Left cardiac atrium (tissue), 4 donors: ENCODE measurements around the gene SLC2A2. TPM values are rescaled to one million over a fixed set of nuclear protein-coding genes. Genes with fewer than 3 reads are reported as not detected.
A peak's percentile ranks its signal among the peaks of the same experiment; 100 is the strongest.

Experiments
- ATAC-seq, 2 donors: fragments of 200-7000 bp; cut with Tn5 transposase; one replicate each; pipeline ENCODE4 v1.9.1; 2020; ENCODE audit warnings: mild to moderate bottlenecking in 2 of 2, moderate library complexity in 2 of 2
- DNase-seq: peaks from one replicate; pipeline ENCODE4 v3.0.0-alpha.2; 2020
- intact Hi-C, 2 donors: fragments of 100-400 bp; cut with DNase I; formaldehyde crosslinking; loops; one replicate each; pipeline versions ENCODE4 v1.14.1 to v1.15.1; 2022 to 2023
- long read RNA-seq: library from polyadenylated mRNA; unstranded; transcript quantifications from one replicate; pipeline ENCODE4 v2.0.0, GENCODE V29; 2021
- total RNA-seq, 2 donors: library from RNA; stranded (reverse); fragmentation: NEBNext Ultra II Directional; extraction: Animal tissue kit (Norgen Biotek cat#: 25700); gene quantifications; one replicate each; pipeline ENCODE4 v1.2.1, GENCODE V29; 2021
- donor health status: DM: no; HTN: yes; CAD: no.
- donor health status: DM: no; HTN: yes; CAD: no; lungs with severe emphysema.
- donor health status: DM: yes; HTN: yes; CAD: no.
- donor health status: Dilated cardiomyopathy.

SLC2A2 gene
- not detected for total RNA-seq
- long read RNA-seq = 0 reads

DNA sequence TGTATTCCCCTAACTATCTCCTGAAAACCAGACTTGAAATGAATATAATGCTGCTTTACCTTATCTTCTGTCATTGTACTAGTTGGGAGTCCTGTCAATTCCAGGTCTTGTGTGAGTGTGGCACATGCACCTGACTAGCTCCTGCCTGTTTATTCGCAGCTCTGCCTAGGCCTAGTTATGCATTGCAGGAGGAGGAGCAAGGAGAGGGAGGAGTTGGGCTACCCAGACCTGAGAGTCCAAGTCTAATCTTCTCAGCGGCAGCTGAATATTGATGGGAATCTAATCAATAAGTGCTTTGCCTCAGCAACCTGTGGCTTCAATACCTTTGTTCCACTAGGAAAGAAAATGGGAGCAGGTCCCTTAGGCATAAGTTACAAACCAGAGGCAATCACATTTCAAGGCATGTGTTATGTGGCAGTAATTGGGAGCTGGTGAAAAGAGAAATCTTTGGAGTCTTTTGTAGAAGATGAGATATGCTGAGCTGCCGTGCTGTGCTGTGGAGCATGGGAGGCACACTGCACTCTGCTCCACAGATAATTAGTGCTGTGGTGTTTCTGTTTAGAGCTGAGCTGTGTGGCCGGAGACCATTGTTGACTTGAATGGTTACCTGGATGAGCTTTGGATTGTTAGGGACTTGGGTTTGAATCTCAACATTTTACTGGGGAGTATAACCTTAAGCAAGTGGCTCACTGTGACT, at the start of gene SLC2A2:
Gene SLC2A2, minus strand, starts transcription at position 124 of the 697 bp plus-strand sequence. Its CDS starts 50 bp downstream, at position 74.
- intact Hi-C loops = no loop called here
- no peak for ATAC-seq
- no peak for DNase-seq

DNA sequence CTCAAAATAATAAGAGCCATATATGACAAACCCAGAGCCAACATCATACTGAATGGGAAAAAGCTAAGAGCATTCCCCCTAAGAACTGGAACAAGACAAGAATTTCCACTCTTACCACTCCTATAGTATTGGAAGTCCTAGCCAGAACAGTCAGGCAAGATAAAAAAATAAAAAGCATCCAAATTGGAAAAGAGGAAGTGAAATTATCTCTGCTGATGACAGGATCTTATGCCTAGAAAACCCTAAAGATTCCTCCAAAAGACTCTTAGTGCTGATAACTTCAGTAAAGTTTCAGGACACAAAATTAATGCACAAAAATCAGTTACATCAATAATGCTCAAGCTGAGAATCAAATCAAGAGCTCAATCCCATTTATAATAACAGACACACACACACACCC, 45.9 kb upstream of the SLC2A2 start:
- DNase-seq (no peak), ATAC-seq (no peak)
- intact Hi-C loops = no loop called here

DNA sequence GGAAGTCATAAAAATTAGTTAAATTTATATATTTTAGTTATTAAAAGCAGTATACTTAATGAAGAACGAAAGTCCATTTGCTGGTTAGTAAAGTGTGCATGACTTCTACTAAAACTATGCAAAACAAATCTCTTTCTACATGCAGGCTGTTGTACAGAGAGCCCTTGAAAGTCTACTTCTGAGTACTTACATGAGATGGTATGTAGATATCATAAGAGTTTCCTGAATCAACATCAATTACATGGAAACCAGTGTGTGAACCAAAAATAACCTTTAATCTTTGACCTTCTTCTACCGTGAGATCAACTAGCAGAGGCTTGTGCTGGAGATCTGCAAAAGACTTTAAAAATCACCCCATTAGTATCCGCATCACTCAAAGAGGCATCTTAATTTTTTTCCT, 42.1 kb upstream of the SLC2A2 start:
- DNase-seq (no peak), ATAC-seq (no peak)
- intact Hi-C loops = no loop called here

DNA sequence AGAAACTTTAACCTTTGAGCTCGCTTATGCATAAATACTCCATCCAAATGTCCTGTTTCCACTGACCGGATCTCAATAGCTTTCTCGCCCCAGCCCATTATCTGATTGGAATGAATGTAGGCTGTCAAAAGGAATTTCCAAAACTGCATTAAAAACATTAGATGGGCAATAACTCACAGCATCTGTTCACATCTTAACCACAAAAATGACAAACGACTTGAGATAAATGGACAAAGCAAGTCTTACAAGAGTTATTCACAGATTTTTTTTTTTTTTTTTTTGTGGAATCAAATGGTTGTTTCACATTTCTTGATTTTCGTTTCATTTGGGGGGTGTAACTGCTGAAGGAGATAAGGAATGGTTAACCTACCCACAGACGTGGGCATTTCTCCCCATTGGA, 39.7 kb upstream of the SLC2A2 start:
- intact Hi-C loops = no loop called here
- ATAC-seq (no peak), DNase-seq (no peak)

DNA sequence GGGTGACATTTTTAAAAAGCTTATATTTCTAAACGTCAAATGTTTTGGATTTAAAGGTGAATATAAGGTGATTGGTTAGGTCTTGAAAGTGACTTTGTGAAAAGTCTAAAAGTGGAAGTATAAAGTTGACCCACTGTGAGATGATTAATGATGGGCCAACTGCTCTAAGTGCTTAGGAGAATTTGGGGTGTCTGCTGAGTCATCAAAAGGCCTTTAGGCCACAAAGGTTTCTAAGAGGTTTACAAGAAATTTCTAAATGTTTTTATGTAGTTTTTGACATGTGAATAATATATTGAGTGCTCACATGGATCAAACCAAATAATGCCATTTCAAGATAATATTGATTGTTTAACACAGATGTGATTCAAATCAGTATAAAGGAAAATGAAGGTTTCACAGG, 39.2 kb upstream of the SLC2A2 start:
- intact Hi-C loops = no loop called here
- ATAC-seq (no peak), DNase-seq (no peak)

DNA sequence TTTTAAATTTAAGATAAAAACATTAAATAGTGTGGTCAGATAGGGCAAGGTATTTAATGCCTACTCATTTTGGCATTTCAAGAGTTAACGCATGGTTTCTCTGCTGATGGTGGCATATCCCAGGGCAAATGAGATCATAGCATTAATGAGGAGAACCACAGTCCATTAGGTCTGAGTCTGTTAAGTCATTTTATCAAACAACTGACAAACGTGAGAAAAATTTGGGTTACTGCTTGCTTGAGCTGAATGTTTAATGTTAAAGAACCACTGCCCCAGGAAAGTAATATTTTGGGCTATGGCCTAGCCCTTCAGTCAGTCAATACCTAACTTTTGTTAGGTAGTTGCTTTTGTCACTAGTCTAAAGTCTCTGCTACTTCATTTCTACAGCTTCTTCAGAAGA, 37.9 kb upstream of the SLC2A2 start:
- intact Hi-C loops = no loop called here
- DNase-seq (no peak), ATAC-seq (no peak)

DNA sequence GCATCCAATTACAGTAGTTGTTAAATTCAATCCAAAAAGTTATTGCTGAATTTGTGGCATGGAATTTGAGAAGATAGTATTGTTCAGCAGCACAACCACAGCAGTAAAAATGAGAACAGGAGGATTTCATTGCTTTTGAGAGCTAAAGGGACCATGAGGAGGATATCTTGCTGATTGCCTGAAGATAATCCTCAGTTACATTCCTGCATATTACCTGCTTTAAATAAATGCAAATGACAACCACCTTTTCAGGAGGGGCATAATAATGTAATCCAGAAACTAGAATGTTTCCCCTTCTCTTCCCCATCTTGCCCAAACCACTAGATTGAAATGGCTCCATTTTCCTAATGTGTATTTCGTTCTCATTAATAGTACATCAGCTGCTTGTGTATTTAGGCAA, 35.2 kb upstream of the SLC2A2 start:
- intact Hi-C loops = no loop called here
- DNase-seq = no peak
- ATAC-seq = no peak

DNA sequence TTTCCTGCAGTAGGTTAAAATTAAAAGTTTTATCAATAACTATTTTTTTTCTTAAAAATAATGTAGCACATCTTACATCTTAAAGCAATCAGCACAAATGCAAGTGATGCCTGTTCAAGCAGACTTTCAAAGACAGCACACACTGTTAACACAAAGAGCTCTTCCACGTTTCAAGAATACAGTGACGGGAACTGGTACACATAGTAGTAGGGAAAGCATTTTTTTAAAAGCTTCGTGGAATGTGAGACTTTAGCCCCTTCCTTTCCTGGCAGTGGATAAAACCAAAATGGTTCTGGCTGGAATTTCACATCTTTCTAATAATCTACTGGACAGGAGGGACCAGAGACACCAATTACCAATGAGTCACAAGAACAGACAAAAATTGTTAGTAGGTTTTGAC, 33.5 kb upstream of the SLC2A2 start:
- no peak for DNase-seq
- intact Hi-C loops = no loop called here
- ATAC-seq = no peak

DNA sequence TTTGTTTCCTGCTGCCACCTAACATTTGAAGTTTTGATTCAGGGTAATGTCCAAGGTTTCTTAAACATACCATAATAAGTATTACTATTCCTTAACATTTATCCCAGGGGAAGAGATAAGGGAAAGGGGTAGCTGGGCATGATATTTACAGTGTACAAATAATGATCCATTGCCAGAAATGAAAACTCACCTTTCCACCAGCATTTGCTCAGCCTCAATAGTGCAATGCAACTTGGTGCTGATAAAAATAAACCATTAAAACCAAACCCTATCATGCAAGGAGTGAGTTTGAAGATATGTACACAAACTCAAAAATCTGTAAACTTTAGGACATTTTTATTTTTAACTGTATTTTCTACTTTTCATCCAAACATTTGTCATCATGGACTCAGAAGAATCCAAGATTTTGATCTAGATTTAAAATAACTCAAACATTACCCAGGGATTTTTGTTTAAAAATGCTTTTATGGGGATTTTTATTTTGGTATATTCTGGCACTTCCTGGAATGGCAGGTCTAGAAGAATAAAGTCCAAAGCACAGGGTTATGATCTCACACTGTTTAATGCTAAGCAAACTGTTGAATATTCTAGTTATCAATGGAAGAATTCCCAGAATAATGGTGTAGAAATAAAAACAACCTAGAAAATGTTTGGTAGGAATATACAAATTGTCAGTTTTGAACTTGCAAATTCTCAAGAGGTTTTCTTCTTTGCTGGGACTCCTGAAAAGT, 32.5 kb upstream of the SLC2A2 start:
- ATAC-seq (no peak), DNase-seq (no peak)
- intact Hi-C loops = no loop called here

DNA sequence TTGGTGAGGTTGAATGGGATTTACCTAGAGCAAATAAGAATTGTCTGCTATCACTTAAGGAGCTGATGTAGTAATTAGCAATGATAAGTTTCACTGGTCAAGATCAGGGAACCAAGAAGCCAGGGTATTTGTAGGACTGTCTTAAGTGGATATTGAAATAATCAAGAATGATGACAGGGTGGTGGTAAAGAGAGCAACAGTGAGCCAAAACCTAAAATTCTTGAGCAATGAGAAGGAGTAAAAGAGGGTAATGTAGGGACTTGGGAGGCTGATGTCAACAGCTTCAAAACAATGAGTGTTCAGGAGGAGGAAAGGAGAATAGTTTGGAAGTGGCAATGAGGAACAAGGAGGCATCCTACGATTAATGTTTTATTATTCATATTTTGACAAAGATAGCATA, 31.5 kb upstream of the SLC2A2 start:
- ATAC-seq (no peak), DNase-seq (no peak)
- intact Hi-C loops = no loop called here

DNA sequence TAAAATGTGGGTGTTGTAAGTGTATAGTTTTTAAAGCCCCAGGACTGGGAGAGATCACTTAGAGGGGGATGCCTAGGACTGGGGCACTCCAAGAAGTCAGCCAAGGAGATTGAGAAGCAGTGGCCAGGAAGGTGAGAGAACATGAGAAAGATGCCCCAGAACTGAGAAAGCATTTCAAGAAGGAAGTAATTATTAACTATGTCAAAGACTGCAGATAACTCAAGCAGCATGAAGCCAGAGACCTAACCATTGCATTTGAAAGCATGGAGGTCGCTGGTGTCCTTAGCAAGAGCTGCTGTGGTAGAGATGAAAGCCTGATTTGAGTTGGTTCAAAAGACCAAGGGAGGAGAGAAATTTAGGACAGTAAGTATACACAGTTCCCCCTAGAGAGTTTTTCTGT, 30.6 kb upstream of the SLC2A2 start:
- DNase-seq = no peak
- intact Hi-C loops = no loop called here
- no peak for ATAC-seq

DNA sequence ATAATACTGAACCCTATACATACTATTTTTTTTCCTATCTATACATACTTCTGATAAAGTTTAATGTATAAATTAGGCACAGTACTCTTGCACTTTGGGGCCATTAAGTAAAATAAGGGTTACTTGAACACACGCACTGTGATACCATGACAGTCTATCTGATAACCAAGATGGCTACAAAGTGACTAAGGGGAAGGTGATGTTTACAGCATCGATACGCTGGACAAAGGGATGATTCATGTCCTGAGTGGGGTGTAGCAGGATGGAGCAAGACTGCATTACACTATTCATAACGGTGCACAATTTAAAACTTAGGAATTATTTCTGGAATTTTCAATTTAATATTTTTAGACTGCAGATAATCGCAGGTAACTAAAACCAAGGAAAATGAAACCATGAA, 30.0 kb upstream of the SLC2A2 start:
- ATAC-seq = no peak
- no peak for DNase-seq
- intact Hi-C loops = no loop called here

DNA sequence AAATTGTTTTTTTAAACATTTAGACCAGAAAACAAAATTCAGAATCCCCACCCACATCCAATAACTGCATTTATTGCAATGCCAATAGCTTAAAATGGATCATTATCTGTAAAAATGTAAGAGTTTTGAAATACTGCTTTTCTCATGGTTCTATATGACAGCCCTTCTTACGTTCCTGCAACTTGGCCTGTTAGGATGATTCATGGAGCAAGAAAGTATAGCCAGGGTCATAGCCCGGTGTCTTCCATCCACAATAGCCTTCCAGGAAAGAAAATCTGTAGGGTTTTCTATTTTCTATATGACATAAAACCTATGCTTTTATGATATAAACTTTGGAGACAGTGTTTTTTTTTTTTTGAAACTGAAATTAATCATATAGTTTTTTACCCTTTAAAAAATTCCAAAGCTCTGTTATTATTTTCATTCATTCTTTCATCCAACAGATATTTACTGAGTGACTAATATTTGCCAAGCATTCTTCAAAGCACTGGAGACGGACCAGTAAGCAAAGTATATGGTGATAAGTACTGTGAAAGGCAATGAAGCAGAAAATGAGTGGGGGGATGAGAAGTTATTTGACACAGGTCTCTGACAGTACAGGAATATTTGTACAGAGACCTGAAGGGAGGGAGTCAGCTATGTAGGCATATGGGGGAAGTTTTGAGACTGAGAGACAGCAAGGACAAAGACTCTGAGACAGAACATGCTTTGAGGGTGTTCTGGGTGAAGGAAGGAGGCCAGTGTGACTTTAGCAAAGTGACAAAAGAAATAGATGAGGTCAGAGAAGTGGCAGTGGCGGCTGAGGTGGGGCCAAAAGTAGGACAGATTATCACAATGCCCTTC, 29.0 kb upstream of the SLC2A2 start:
- no peak for ATAC-seq
- intact Hi-C loops = no loop called here
- no peak for DNase-seq

DNA sequence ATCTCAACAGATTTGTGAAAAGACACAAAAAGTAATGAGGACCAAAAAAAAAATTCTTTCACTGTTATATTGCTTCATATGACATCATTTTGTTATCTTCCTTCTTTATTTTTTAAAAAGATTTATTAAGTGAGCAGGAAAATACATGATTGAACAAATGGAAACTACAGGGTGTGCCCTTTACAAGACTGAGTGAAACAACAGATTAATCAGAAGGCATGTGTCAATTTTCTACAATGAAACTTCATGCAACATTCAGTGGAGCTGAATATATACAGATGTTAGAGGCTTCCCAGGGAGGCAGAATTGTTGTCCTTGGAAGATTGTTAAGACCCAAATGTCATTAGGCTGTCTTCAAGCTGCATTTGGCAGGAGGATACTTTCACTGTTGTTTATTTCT, 28.4 kb upstream of the SLC2A2 start:
- intact Hi-C loops = no loop called here
- ATAC-seq (no peak), DNase-seq (no peak)

DNA sequence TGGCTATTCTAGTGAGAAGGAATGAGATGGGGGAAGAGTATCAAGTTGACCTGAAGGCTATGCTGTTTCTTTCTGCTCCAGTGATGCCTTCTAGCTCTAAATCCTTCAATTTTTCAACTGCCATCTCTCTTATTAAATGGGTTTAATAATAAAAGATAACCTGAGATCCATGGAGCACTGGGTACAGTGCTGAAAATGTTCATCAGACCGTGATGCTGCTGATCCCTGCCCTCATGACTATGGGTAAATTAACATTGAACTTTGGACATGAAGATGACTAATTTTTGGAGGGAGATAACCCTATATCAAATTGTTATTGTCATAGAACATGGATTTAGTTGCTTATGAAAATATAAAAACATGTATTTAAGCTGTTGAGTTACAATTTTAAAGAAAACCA, 27.7 kb upstream of the SLC2A2 start:
- intact Hi-C loops = no loop called here
- ATAC-seq (no peak), DNase-seq (no peak)

DNA sequence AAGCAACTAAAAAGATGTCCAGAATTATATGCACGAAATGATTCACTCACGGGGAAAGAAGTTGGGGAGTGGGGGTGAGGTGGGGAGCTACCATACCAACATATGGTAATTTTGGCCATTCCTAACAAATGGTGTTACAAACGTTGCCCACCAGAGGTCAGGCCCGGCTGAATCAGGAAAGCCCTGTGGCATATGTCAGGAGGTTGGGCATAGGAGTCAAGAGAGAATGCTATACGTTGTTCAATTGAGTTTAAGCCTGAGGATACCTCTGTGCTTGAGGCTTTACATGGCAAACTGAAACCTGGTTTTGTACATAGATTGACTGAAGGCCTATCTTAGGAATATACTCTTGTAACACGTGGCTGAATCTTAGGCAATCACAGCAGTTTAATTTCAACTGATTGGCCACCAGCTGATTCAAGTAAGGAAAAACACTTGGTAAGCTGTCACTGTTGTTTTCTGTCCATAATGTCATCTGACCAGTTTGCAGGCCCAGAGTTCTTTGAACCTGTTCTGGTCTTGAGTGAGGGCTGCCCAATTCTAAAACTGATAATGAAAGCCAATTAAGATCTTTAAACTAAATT, 23.4 kb upstream of the SLC2A2 start:
- intact Hi-C loops = loop anchor here in 1 of 2 donors (2.0 to 10.0 kb wide), 2 partner anchors 115 to 515 kb away; no protein-coding TSS in a partner anchor
- DNase-seq (peak; percentile 51), ATAC-seq (peak; percentile 72 to 76)

DNA sequence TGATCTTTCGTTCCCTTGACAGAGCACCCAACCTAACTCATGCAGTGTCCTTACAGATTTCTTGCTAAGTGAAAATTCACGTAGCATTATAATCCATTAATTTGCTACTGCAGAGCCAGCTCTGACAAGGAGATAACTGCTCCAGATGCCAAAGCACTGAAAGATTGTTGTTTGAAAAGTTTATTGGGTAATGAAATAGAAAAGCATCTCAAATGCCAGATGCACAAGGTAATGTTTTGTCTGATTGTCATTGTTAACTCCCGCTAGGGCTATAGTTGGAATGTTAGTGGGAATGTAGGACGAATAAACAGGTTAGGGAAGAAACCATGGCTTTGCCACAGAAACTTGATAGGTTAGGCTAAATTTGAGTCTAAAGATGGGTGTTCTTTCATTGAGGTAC, 20.2 kb upstream of the SLC2A2 start:
- no peak for DNase-seq
- intact Hi-C loops = loop anchor here in 1 of 2 donors (10.0 kb wide), 1 partner anchor 118 kb away; no protein-coding TSS in a partner anchor

DNA sequence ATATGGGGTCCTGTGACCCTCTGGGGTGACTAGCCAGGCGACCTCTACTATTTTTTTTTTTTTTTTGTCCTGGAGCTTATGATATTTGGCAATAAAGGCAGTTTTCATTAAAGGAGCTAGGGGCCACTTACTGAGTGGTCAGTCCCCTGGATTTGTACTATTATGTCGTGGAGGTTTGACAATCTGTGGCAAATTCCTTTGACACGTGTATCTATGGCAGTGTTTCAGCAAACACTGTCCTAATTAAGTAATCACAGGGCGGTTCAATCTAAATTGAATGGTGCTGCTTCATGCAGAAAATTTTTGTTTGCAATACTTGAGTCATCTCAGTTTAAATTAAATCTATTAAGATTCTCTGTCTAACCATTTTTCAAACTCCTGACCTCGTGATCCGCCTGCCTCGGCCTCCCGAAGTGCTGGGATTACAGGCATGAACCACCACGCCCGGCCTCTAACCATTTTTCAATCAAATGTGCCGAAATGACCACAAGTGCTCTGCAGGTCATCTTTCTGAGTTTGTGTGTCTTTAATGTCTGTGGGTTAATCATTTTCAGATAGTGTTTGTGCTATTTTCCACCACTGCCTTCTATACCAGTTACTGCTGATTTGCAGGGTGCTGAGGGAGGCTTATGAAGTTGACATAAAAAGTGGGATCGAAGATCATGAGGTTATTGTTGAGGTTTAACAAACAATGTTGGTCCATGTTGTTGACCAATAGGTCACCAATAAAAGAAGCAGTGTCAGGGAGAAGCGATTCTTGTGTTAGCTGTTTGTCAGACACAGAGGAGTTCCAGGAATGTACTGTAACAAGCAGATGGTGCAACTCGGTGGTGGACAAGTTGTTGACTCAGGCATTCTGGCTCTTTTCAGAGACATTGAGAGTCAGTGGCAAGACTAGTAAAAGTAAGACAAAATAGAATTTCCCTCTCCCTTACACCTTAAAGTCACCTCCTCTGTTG, 18.6 kb upstream of the SLC2A2 start:
- intact Hi-C loops = loop anchor here in 1 of 2 donors (10.0 kb wide), 1 partner anchor 120 kb away; no protein-coding TSS in a partner anchor
- no peak for ATAC-seq
- no peak for DNase-seq

More for the DNA sequence above, 20.2 kb upstream of the SLC2A2 start:
- no peak for ATAC-seq
